MCF 10A (cell line): ENCODE measurements around the gene SERPIND1. TPM values are rescaled to one million over a fixed set of nuclear protein-coding genes. Genes with fewer than 3 reads are reported as not detected.

Experiments
- BruUV-seq: library from RNA; stranded (reverse); fragments of 400-500 nt; replicated peaks from 2 replicates; lab custom pipeline; 2021; lab: Mats Ljungman, UMichigan
- CTCF ChIA-PET: fragments of 300-600 bp; sonication (Branson Sonifier 250); formaldehyde crosslinking; extraction: SDS; loops from one replicate; lab custom pipeline; 2021; ENCODE audit warnings: antibody characterized with exemption, inconsistent platforms; lab: Yijun Ruan, JAX
- POLR2A ChIA-PET: fragments of 300-600, 350-650 bp; sonication (Branson Sonifier 250); formaldehyde crosslinking; extraction: SDS; loops from one replicate; lab custom pipeline; 2020; ENCODE audit warnings: antibody characterized with exemption, inconsistent platforms; lab: Yijun Ruan, JAX
- DNase-seq: peaks from one replicate; pipeline ENCODE4 v3.0.0-alpha.2; 2018; ENCODE audit not compliant: unreplicated experiment
- H3K27ac Mint-ChIP-seq: one replicate; pipeline ENCODE4 v1.8.0; 2022; ENCODE audit warnings: mild to moderate bottlenecking, low read depth, mixed read lengths; ENCODE audit not compliant: unreplicated experiment
- H3K27me3 Mint-ChIP-seq: one replicate; pipeline ENCODE4 v1.8.0; 2022; ENCODE audit warnings: mixed read lengths; ENCODE audit not compliant: insufficient read depth, unreplicated experiment
- H3K36me3 Mint-ChIP-seq: one replicate; pipeline ENCODE4 v1.8.0; 2022; ENCODE audit warnings: mild to moderate bottlenecking, moderate library complexity, mixed read lengths; ENCODE audit not compliant: insufficient read depth, unreplicated experiment
- H3K4me1 Mint-ChIP-seq: one replicate; pipeline ENCODE4 v1.8.0; 2022; ENCODE audit warnings: mixed read lengths; ENCODE audit not compliant: insufficient read depth, unreplicated experiment
- H3K4me3 Mint-ChIP-seq: one replicate; pipeline ENCODE4 v1.8.0; 2022; ENCODE audit warnings: mild to moderate bottlenecking, moderate library complexity, mixed read lengths; ENCODE audit not compliant: unreplicated experiment
- H3K9me3 Mint-ChIP-seq: one replicate; pipeline ENCODE4 v1.8.0; 2022; ENCODE audit warnings: mixed read lengths; ENCODE audit not compliant: unreplicated experiment
- CTCF ChIP-seq: fragments of 200-600 bp; IDR thresholded peaks from one replicate; pipeline ENCODE4 v1.8.0; 2022; ENCODE audit warnings: antibody characterized with exemption, mild to moderate bottlenecking; ENCODE audit not compliant: unreplicated experiment
- intact Hi-C: fragments of 100-400 bp; cut with micrococcal nuclease; formaldehyde crosslinking; loops from 2 replicates; pipeline ENCODE4 v1.14.1; 2022
- total RNA-seq: library from RNA; stranded (reverse); gene quantifications from 2 replicates; pipeline ENCODE4 v1.2.3, GENCODE V29; 2022

SERPIND1 gene
- total RNA-seq, 1 experiment from 2014 or later, result not detected

GRCh38 chr22:20777420-20778177, 3.7 kb downstream of the SERPIND1 start:
- ChIA-PET POLR2A (interaction anchor here (0.6 to 1.2 kb wide), 8 partner anchors 9 to 250 kb away, joined by 3 to 5 read pairs (median 4); partner anchors contain the start of genes LZTR1, PI4KA and SNAP29), CTCF (interaction anchor here (0.7 to 1.4 kb wide), 7 partner anchors 9 to 128 kb away, joined by 3 to 5 read pairs (median 3); no protein-coding TSS in a partner anchor)
- Mint-ChIP-seq H3K9me3 (no peaks in the 10 kb centered on the region), H3K27me3 (no peaks in the 10 kb centered on the region), H3K36me3 (peaks cover 8% of the 10 kb centered on the region), H3K27ac (peak overlapping the region; percentile 92), H3K4me3 (no peak overlapping the region), H3K4me1 (peaks cover 8% of the 10 kb centered on the region)
- no TSS peak for BruUV-seq
- peak; percentile 84 for DNase-seq
- no peak for TF ChIP-seq CTCF
- intact Hi-C loops, result no loop called here

- H3K9me3 Mint-ChIP-seq, result no peaks in the 10 kb centered on the region
Measured at GRCh38 chr22:20779014-20779817, 5.3 kb downstream of the SERPIND1 start.

GRCh38 chr22:20779818-20780158, 5.9 kb downstream of the SERPIND1 start:
- Mint-ChIP-seq H3K4me3 (no peak overlapping the region), H3K9me3 (no peaks in the 10 kb centered on the region), H3K4me1 (peaks cover 8% of the 10 kb centered on the region), H3K27ac (no peak overlapping the region), H3K27me3 (no peaks in the 10 kb centered on the region), H3K36me3 (peaks cover 8% of the 10 kb centered on the region)
- intact Hi-C loops, result no loop called here
- CTCF ChIA-PET, result no interaction called here
- BruUV-seq, result no TSS peak
- DNase-seq, result peak; percentile 35
- POLR2A ChIA-PET, result no interaction called here
- no peak for TF ChIP-seq CTCF

More at GRCh38 chr22:20779014-20779817, 5.3 kb downstream of the SERPIND1 start:
- H3K27ac Mint-ChIP-seq, result no peak overlapping the region
- ChIA-PET CTCF (interaction anchor here (0.7 kb wide), 1 partner anchor 73 kb away, joined by 3 read pairs; no protein-coding TSS in a partner anchor), POLR2A (interaction anchor here (0.6 kb wide), 1 partner anchor 29 kb away, joined by 3 read pairs; no protein-coding TSS in a partner anchor)
- H3K36me3 Mint-ChIP-seq, result peaks cover 8% of the 10 kb centered on the region
- H3K4me3 Mint-ChIP-seq, result no peak overlapping the region
- no peaks in the 10 kb centered on the region for H3K27me3 Mint-ChIP-seq
- H3K4me1 Mint-ChIP-seq, result peaks cover 8% of the 10 kb centered on the region
- no peak for DNase-seq
- BruUV-seq, result no TSS peak
- TF ChIP-seq CTCF, result no peak
- intact Hi-C loops, result no loop called here
